ENCODE data around the gene GNG12.

GRCh38 chr1:67711158-67711854 lies 122.0 kb downstream of the GNG12 start:
- no peak for TF ChIP-seq CTCF (conservative IDR thresholded peaks at IDR 0.05; ENCODE audit: low read depth, low read length)
- no peak for TF ChIP-seq EZH2 (IDR thresholded peaks at IDR 0.05; ENCODE audit: low read length, unreplicated experiment)
- no peak for TF ChIP-seq EZH2phosphoT487 (IDR thresholded peaks at IDR 0.05; ENCODE audit: borderline replicate concordance, low read length)
